HG02981 (cell line): ENCODE data around the gene ASNS.

Experiments used
- ATAC-seq: cut with Tn5 transposase; IDR thresholded peaks from one replicate; pipeline ENCODE4 v1.9.1; 2021; ENCODE audit warnings: mild to moderate bottlenecking, moderate library complexity; ENCODE audit not compliant: unreplicated experiment

The ASNS gene

DNA sequence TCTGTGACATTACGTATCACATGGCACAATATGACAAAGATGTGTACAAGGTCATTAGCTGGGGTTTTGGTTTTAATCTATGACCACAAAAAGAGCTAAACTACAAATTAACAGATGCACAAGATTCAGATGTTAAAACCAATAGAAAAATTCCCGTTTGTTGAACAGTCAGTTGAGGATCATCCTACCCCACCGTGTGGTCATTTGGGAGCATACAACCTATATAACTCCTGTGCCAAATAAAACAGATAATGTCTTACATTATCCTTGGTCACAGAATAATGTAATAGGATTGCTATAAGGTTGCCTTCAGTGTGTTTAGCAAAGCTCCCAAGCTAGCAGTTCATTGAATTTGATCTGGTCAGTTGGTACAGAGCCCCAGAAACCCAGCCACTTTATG is 28.2 kb downstream of the ASNS start:
- ATAC-seq: no peak

DNA sequence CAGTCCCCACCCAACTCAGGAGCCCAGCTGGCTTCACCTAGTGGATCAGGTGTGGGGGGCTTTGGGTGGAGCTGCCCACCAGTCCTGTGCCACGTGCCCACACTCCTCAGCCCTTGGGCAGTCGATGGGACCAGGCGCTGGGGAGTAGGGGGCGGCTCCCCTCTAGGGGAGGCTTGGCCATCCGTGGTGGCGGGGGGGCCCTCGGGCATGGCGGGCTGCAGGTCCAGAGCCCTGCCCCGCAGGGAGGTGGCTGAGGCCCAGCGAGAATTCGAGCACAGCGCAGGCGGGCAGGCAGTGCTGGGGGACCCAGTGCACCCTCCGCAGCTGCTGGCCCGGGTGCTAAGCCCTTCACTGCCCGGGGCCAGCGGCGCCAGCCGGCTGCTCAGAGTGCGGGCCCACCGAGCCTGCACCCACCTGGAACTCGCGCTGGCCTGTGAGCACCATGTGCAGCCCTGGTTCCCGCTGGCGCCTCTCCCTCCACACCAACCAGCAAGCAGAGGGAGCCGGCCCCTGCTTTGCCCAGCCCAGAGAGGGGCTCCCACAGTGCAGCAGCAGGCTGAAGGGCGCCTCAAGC is 29.3 kb downstream of the ASNS start:
- ATAC-seq: no peak

DNA sequence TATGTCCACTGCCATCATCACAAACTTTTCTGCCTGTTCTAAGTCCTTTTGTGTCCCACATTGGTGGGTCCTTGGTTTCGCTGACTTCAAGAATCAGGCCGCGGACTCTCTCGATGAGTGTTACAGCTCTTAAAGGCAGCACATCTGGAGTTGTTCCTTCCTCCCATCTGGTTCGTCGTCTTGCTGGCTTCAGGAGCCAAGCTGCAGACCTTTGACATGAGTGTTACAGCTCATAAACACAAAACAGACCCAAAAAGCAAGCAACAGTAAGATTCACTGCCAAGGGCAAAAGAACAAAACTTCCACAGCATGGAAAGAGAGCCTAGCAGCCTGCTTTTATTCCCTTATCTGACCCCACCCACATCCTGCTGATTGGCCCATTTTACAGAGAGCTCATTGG is 30.2 kb downstream of the ASNS start:
- ATAC-seq: no peak

DNA sequence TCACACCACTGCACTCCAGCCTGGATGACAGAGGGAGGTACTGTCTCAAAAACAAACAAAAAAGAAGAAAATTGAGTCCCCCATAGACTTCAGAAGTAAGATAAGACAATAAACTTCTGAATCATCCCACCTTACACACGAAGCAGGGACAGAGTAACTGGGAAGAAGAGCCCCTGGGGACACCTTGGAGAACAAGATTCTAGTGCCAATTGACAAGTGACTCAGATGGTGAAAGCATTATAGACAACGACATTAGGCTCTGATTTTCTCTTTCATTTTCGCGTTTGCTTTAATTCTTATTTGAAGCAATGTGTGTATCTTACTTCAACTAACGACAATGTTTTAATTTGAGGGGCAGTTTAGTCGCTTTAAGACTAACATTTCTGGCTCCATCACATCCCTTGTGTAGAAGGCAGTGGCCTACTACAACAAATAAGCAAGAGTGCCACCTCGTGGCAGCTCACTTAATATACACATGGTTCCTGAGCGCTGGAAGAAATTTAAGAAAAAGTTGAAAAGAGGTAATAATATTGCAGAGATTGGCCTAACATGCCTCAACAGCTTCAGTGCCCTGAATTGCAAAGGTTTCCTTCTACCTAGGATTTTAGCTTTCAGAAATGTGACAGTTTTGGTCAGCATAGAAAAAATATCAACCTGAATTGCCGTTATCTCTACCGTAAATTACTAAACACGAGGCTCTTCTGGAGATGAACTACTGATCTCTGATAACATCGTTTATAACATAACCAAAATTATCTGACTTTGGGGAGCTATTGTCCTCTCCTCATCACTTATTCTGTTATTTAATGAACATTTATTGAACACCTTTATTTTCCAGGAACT is 36.7 kb downstream of the ASNS start:
- peak; percentile 93 for ATAC-seq

DNA sequence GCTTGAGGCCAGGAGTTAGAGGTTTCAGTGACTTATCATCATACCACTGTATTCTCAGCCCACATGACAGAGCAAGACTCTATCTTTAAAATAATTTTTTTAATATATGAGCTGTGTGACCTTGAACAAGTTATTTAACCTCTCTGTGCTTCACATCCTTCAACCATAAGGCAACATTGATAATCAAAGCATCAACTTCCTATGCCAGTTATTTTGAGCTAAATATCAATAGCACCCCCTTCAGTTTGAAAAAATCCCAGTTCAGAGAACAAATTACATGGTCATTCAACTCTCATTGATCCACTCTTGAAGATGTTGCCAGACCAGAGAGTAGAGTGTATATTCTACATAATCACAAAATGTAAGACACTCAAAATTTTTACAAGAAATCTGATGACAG is 53.0 kb downstream of the ASNS start:
- no peak for ATAC-seq

DNA sequence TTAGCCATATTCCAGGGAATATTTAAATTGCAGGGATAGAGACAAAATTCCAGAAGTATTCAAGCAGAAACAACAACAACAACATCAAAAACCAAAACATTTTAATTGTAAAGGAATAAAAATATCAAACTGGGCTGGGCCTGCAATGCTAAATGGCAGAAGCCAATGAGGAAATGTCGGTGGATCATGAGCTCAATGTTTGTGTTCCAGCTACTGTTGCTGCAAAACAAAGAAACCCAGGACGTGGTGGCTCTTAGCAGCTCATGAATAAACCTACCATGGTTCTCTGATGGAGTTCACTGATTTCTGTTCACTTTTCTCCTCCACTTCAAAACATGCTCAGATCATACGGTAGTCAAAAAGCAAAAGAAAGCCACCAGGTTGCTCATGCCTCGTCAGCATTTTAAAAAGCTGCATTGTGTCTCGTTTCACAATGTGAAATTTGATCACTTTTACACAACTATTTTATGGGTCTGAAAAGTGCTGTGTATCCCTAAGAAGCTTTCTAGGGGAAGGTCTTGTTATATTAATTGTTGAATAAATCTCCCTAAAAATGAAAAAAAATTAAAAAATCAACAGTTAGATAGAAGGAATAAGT is 54.0 kb downstream of the ASNS start:
- ATAC-seq: no peak
